ENCODE measurements around the gene ARHGAP6. TPM values are rescaled to one million over a fixed set of nuclear protein-coding genes. Genes with fewer than 3 reads are reported as not detected.

ARHGAP6 gene
- total RNA-seq, 1 experiment from 2014 or later = 34.5 TPM

GRCh38 chrX:11462136-11462535 lies 203.6 kb downstream of the ARHGAP6 start:
- DNase-seq = no peak
- no peak overlapping the region for H3K4me3 ChIP-seq

GRCh38 chrX:11461201-11462001 lies 204.3 kb downstream of the ARHGAP6 start:
- Histone ChIP-seq H3K36me3 (no peaks in the 10 kb centered on the region), H3K4me3 (no peak overlapping the region), H3K4me1 (no peaks in the 10 kb centered on the region), H3K9me3 (replicated peaks) (no peaks in the 10 kb centered on the region), H3K27ac (no peak overlapping the region), H3K27me3 (no peaks in the 10 kb centered on the region)
- DNase-seq = no peak

More at GRCh38 chrX:11462136-11462535, 203.6 kb downstream of the ARHGAP6 start:
- H3K27ac ChIP-seq = no peak overlapping the region
- no peaks in the 10 kb centered on the region for H3K9me3 ChIP-seq (replicated peaks)
- no peaks in the 10 kb centered on the region for H3K4me1 ChIP-seq
- H3K27me3 ChIP-seq = no peaks in the 10 kb centered on the region
- no peaks in the 10 kb centered on the region for H3K36me3 ChIP-seq

GRCh38 chrX:11460347-11460746 lies 205.4 kb downstream of the ARHGAP6 start:
- no peak overlapping the region for H3K4me3 ChIP-seq
- H3K27ac ChIP-seq = no peak overlapping the region
- H3K36me3 ChIP-seq = no peaks in the 10 kb centered on the region
- H3K27me3 ChIP-seq = no peaks in the 10 kb centered on the region
- H3K9me3 ChIP-seq (replicated peaks) = no peaks in the 10 kb centered on the region
- H3K4me1 ChIP-seq = no peaks in the 10 kb centered on the region
- no peak for DNase-seq

GRCh38 chrX:11458170-11458569 lies 207.6 kb downstream of the ARHGAP6 start:
- no peaks in the 10 kb centered on the region for H3K27me3 ChIP-seq
- no peak overlapping the region for H3K27ac ChIP-seq
- no peaks in the 10 kb centered on the region for H3K4me1 ChIP-seq
- no peaks in the 10 kb centered on the region for H3K36me3 ChIP-seq
- DNase-seq = no peak
- H3K4me3 ChIP-seq = no peak overlapping the region
- no peaks in the 10 kb centered on the region for H3K9me3 ChIP-seq (replicated peaks)

- H3K27me3 ChIP-seq = no peaks in the 10 kb centered on the region
- H3K4me1 ChIP-seq = no peaks in the 10 kb centered on the region
- H3K36me3 ChIP-seq = no peaks in the 10 kb centered on the region
- DNase-seq = no peak
- H3K27ac ChIP-seq = no peak overlapping the region
- H3K9me3 ChIP-seq (replicated peaks) = no peaks in the 10 kb centered on the region
- no peak overlapping the region for H3K4me3 ChIP-seq
These were observed 214.6 kb downstream of the ARHGAP6 start for GRCh38 chrX:11451151-11451550.

- H3K36me3 ChIP-seq = no peaks in the 10 kb centered on the region
- no peaks in the 10 kb centered on the region for H3K9me3 ChIP-seq (replicated peaks)
- DNase-seq = no peak
- H3K27ac ChIP-seq = no peak overlapping the region
- no peak overlapping the region for H3K4me3 ChIP-seq
- H3K4me1 ChIP-seq = no peaks in the 10 kb centered on the region
- no peaks in the 10 kb centered on the region for H3K27me3 ChIP-seq
These were observed 215.4 kb downstream of the ARHGAP6 start for GRCh38 chrX:11450354-11450753.

GRCh38 chrX:11449613-11450012 lies 216.1 kb downstream of the ARHGAP6 start:
- no peak overlapping the region for H3K4me3 ChIP-seq
- no peak for DNase-seq
- no peaks in the 10 kb centered on the region for H3K4me1 ChIP-seq
- H3K27me3 ChIP-seq = no peaks in the 10 kb centered on the region
- H3K9me3 ChIP-seq (replicated peaks) = no peaks in the 10 kb centered on the region
- H3K27ac ChIP-seq = no peak overlapping the region
- H3K36me3 ChIP-seq = no peaks in the 10 kb centered on the region

- Histone ChIP-seq H3K4me3 (no peak overlapping the region), H3K27ac (no peak overlapping the region), H3K27me3 (no peaks in the 10 kb centered on the region), H3K4me1 (no peaks in the 10 kb centered on the region), H3K9me3 (replicated peaks) (no peaks in the 10 kb centered on the region), H3K36me3 (no peaks in the 10 kb centered on the region)
- no peak for DNase-seq
These were observed 218.3 kb downstream of the ARHGAP6 start for GRCh38 chrX:11447418-11447817.

- no peaks in the 10 kb centered on the region for H3K36me3 ChIP-seq
- DNase-seq = no peak
- H3K27me3 ChIP-seq = no peaks in the 10 kb centered on the region
- no peak overlapping the region for H3K27ac ChIP-seq
- no peaks in the 10 kb centered on the region for H3K9me3 ChIP-seq (replicated peaks)
- no peaks in the 10 kb centered on the region for H3K4me1 ChIP-seq
- no peak overlapping the region for H3K4me3 ChIP-seq
These were observed 218.8 kb downstream of the ARHGAP6 start for GRCh38 chrX:11446949-11447348.

- Histone ChIP-seq H3K27me3 (no peaks in the 10 kb centered on the region), H3K4me3 (no peak overlapping the region), H3K27ac (no peak overlapping the region), H3K36me3 (no peaks in the 10 kb centered on the region), H3K9me3 (replicated peaks) (no peaks in the 10 kb centered on the region), H3K4me1 (no peaks in the 10 kb centered on the region)
- no peak for DNase-seq
These were observed 219.4 kb downstream of the ARHGAP6 start for GRCh38 chrX:11446336-11446735.

GRCh38 chrX:11445540-11445939 lies 220.2 kb downstream of the ARHGAP6 start:
- no peaks in the 10 kb centered on the region for H3K36me3 ChIP-seq
- peaks cover under 1% of the 10 kb centered on the region for H3K4me1 ChIP-seq
- H3K27me3 ChIP-seq = no peaks in the 10 kb centered on the region
- no peaks in the 10 kb centered on the region for H3K9me3 ChIP-seq (replicated peaks)
- H3K4me3 ChIP-seq = no peak overlapping the region
- no peak overlapping the region for H3K27ac ChIP-seq
- no peak for DNase-seq

GRCh38 chrX:11444052-11444451 lies 221.7 kb downstream of the ARHGAP6 start:
- Histone ChIP-seq H3K27me3 (no peaks in the 10 kb centered on the region), H3K36me3 (no peaks in the 10 kb centered on the region), H3K4me3 (no peak overlapping the region), H3K4me1 (peaks cover 15% of the 10 kb centered on the region), H3K9me3 (replicated peaks) (no peaks in the 10 kb centered on the region), H3K27ac (no peak overlapping the region)
- DNase-seq = no peak

- Histone ChIP-seq H3K27ac (no peak overlapping the region), H3K4me1 (peaks cover 40% of the 10 kb centered on the region), H3K9me3 (replicated peaks) (no peaks in the 10 kb centered on the region), H3K4me3 (no peak overlapping the region), H3K27me3 (no peaks in the 10 kb centered on the region), H3K36me3 (no peaks in the 10 kb centered on the region)
- peak in 1 of 2 experiments; percentile 29 for DNase-seq
These were observed 225.9 kb downstream of the ARHGAP6 start for GRCh38 chrX:11439846-11440245.

GRCh38 chrX:11438767-11439166 lies 227.0 kb downstream of the ARHGAP6 start:
- H3K27me3 ChIP-seq = no peaks in the 10 kb centered on the region
- peak in 1 of 2 experiments; percentile 14 for DNase-seq
- peaks cover 40% of the 10 kb centered on the region for H3K4me1 ChIP-seq
- H3K36me3 ChIP-seq = no peaks in the 10 kb centered on the region
- peak overlapping the region; percentile 78 for H3K27ac ChIP-seq
- H3K9me3 ChIP-seq (replicated peaks) = no peaks in the 10 kb centered on the region
- peak overlapping the region; percentile 59 for H3K4me3 ChIP-seq

- H3K27ac ChIP-seq = peak overlapping the region; percentile 78
These were observed 227.4 kb downstream of the ARHGAP6 start for GRCh38 chrX:11438380-11438723.

More at GRCh38 chrX:11438380-11438723, 227.4 kb downstream of the ARHGAP6 start:
- H3K4me3 ChIP-seq = peak overlapping the region; percentile 59
- no peak for DNase-seq
- no peaks in the 10 kb centered on the region for H3K9me3 ChIP-seq (replicated peaks)
- H3K27me3 ChIP-seq = no peaks in the 10 kb centered on the region
- H3K4me1 ChIP-seq = peaks cover 40% of the 10 kb centered on the region
- no peaks in the 10 kb centered on the region for H3K36me3 ChIP-seq
